Thymus (tissue), 14 donors: Measurements from ENCODE around the gene MEI1. TPM values are rescaled to one million over a fixed set of nuclear protein-coding genes. Genes with fewer than 3 reads are reported as not detected.

Experiments used
- DNase-seq, 9 donors: peaks; one replicate each; pipeline ENCODE4 v3.0.0-alpha.2; 2013; ENCODE audit warnings: low spot score in 9 of 9, low read depth in 6 of 9, missing footprints in 1 of 9
- H3K27ac ChIP-seq, 2 donors: one replicate each; pipeline ENCODE4 v1.5.1; 2013; ENCODE audit warnings: control low read depth in 1 of 2, low read depth in 1 of 2, low read length in 1 of 2, mild to moderate bottlenecking in 1 of 2, moderate library complexity in 1 of 2
- H3K27me3 ChIP-seq, 2 donors: one replicate each; pipeline ENCODE4 v1.5.1; 2013; ENCODE audit warnings: low read length in 1 of 2; ENCODE audit not compliant: control insufficient read depth in 2 of 2, insufficient read depth in 1 of 2
- H3K36me3 ChIP-seq, 2 donors: one replicate each; pipeline ENCODE4 v1.5.1; 2013; ENCODE audit warnings: low read length in 1 of 2, mild to moderate bottlenecking in 1 of 2, moderate library complexity in 1 of 2; ENCODE audit not compliant: control insufficient read depth in 2 of 2, insufficient read depth in 2 of 2
- H3K4me1 ChIP-seq, 2 donors: one replicate each; pipeline ENCODE4 v1.5.1; 2013; ENCODE audit warnings: low read length in 2 of 2; ENCODE audit not compliant: control insufficient read depth in 2 of 2, insufficient read depth in 2 of 2
- H3K4me3 ChIP-seq, 2 donors: one replicate each; pipeline ENCODE4 v1.5.1; 2013; ENCODE audit warnings: low read length in 2 of 2, control low read depth in 1 of 2, mild to moderate bottlenecking in 1 of 2
- H3K9me3 ChIP-seq, 2 donors: one replicate each; pipeline ENCODE4 v1.5.1; 2013; ENCODE audit warnings: low read length in 1 of 2, mild to moderate bottlenecking in 1 of 2; ENCODE audit not compliant: control insufficient read depth in 2 of 2, insufficient read depth in 1 of 2
- WGBS: extraction: QIAGEN DNeasy Blood & Tissue Kit; methylation state at CpG from one replicate; pipeline ENCODE4 v1.1.7; 2013; 5-methylcytosine and 5-hydroxymethylcytosine counted together
- long read RNA-seq, 10 donors: transcript quantifications; one replicate each; lab custom pipeline, GENCODE V29; 2026
- polyA plus RNA-seq: library from polyadenylated mRNA; stranded (reverse); fragments of 200-250 nt; gene quantifications from one replicate; pipeline ENCODE4 v1.2.3, GENCODE V29; 2013
- total RNA-seq: library from RNA; stranded (reverse); fragments of 120-200 nt; gene quantifications from one replicate; pipeline ENCODE4 v1.2.4, GENCODE V29; 2013
- donor health status: healthy.

Gene MEI1, protein sequence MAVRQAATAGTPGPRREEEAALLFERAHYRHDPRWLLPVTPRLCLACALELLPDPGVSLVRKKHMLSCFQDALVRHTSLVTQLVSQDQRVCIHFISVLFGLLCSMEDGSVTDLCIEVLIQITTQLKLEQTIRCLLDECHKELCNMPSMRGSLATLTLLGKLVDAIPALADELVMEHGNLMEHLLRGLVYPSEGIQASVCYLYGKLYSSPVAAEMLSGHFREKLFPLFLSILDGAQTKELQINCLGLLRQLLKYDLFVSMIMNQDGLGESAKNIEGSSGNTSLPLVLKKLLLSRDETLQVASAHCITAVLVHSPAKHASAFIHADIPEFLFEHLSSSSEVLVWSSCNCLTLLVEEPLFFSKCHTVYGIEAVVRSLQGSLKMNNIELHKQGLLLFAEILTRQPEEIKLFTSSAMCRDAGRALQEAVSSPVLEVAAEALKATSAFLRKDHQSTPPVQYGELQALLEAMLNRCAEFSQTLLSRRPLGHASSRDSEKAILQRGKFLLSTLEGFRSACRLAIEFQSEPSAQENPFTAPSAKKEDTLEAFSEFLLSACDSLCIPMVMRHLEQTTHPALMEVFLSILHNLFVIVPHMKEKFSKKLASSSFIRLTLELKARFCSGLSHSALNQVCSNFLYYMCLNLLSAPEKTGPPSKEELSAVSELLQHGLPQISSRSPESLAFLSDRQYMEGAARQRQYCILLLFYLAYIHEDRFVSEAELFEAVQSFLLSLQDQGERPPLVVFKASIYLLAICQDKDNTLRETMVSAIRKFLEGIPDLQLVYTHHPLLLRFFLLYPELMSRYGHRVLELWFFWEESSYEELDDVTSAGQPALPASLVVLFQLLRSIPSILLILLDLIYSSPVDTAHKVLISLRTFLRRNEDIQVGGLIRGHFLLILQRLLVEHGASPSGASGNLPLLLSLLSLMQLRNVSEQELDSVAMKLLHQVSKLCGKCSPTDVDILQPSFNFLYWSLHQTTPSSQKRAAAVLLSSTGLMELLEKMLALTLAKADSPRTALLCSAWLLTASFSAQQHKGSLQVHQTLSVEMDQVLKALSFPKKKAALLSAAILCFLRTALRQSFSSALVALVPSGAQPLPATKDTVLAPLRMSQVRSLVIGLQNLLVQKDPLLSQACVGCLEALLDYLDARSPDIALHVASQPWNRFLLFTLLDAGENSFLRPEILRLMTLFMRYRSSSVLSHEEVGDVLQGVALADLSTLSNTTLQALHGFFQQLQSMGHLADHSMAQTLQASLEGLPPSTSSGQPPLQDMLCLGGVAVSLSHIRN
- total RNA-seq, result 9.2 TPM
- 14.7 TPM for polyA plus RNA-seq
- long read RNA-seq, donor 1, result 0 reads
- long read RNA-seq, donor 2, result 0 reads
- long read RNA-seq, donor 3, partial matches to known transcripts, result 0 of 3 reads
- long read RNA-seq, donor 3, other reads (novel, unspliced or antisense), result 0 of 3 reads
- long read RNA-seq, donor 4, partial matches to known transcripts, result 0 of 1 reads
- long read RNA-seq, donor 4, other reads (novel, unspliced or antisense), result 0 of 1 reads
- long read RNA-seq, donor 5, partial matches to known transcripts, result 0 of 2 reads
- long read RNA-seq, donor 5, other reads (novel, unspliced or antisense), result 0 of 2 reads
- long read RNA-seq, donor 6, partial matches to known transcripts, result 61 of 257 reads
- long read RNA-seq, donor 6, other reads (novel, unspliced or antisense), result 192 of 257 reads
- long read RNA-seq, donor 7, partial matches to known transcripts, result 0 of 2 reads
- long read RNA-seq, donor 7, other reads (novel, unspliced or antisense), result 0 of 2 reads
- long read RNA-seq, donor 8, partial matches to known transcripts, result 0 of 1 reads
- long read RNA-seq, donor 8, other reads (novel, unspliced or antisense), result 0 of 1 reads
- long read RNA-seq, donor 9, result 0 reads
- long read RNA-seq, donor 10, partial matches to known transcripts, result 58 of 176 reads
- long read RNA-seq, donor 10, other reads (novel, unspliced or antisense), result 118 of 176 reads

DNA sequence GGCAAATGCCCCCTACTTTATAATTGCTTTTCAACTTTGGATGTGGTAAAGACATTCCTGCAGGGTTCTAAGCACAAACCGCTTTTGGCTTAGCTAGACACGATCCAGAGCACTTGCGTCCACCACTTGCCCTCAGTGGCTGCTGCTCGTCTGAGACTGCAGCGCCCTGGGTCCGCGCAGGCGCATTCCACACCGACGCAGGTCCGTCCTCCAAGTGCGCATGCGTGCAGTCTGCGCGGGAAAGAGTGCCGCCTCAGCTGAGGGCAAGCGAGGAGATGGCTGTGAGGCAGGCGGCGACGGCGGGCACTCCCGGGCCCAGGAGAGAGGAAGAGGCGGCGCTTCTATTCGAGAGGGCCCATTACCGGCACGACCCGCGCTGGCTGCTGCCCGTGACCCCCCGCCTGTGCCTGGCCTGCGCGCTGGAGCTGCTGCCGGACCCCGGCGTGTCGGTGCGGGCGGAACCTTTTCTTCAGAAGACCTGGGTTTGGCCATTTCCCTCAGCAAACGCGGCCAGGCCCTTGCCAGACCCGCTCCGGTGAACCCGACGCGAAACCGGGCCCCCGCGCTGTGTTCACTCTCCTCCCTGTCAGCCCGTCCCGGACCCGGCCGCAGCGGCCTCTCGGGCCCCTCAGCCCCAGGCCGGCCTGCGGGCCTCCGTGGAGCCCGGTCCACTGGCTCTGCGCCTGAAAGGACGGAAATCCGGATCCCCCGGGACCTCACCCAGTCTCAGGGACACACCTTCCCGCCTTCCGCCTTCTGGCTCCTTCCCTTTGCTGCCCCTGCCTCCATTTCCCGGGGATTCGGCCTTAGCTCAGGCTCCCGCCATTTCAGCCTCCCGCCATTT lies at the start of gene MEI1:
TSS of gene MEI1 (plus strand) at position 240 of the 844 bp plus-strand sequence. CDS start at position 276, 36 bp downstream.
- DNase-seq, result peak in 8 of 9 donors; percentile 62 to 92 (median 84)
- H3K4me1 ChIP-seq, result peaks cover 3 to 18% of the 10 kb centered on the region in 2 donors
- peak within 1 kb of the TSS in 1 of 2 donors; percentile 25 for H3K4me3 ChIP-seq
- 56% methylated on average over 69 of the region's 69 CpGs for WGBS
- H3K27me3 ChIP-seq, result peaks cover 0 to 10% of the 10 kb centered on the region in 2 donors
- no peak within 1 kb of the TSS for H3K27ac ChIP-seq
- peaks cover 0 to 10% of the 10 kb centered on the region in 2 donors for H3K9me3 ChIP-seq
- peaks cover 0 to under 1% of the 10 kb centered on the region in 2 donors for H3K36me3 ChIP-seq

DNA sequence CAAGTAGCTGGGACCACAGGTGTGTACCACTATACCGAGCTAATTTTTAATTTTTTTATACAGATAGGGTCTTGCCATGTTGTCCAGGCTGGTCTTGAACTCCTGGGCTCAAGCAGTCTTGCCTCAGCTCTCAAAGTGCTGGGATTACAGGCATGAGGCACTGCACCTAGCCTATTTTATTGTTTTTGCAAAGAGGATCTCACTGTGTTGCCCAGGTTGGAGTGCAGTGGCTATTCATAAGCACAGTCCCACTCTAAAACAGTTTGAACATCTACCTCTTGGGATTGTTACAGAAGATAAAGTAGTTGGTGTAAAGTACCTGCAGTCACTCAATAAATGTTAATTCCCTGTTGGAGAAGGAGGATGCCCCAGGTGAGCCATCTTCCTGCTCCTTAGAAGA lies 49.1 kb upstream of the MEI1 start:
- no peaks in the 10 kb centered on the region for H3K27me3 ChIP-seq
- H3K4me3 ChIP-seq, result no peak overlapping the region
- no peak overlapping the region for H3K27ac ChIP-seq
- DNase-seq, result no peak
- no peaks in the 10 kb centered on the region for H3K9me3 ChIP-seq
- WGBS, result 94% methylated on average over 1 of the region's 1 CpG
- no peaks in the 10 kb centered on the region for H3K4me1 ChIP-seq
- H3K36me3 ChIP-seq, result peaks cover 83 to 93% of the 10 kb centered on the region in 2 donors

DNA sequence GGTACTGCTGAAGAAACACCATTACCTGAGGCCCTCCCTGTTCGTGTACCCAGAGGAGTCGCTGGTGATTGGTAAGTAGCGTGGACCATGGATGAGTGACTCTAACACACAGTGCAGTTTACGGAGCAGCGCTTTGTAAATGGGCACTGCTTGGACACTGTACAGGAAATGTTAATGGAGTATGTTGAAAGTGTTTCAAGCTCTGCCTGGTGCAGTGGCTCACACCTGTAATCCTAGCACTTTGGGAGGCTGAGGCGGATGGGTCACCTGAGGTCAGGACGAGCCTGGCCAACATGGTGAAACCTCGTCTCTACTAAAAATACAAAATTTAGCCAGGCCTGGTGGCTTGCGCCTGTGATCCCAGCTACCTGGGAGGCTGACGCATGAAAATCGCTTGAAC lies 48.5 kb upstream of the MEI1 start:
- H3K4me3 ChIP-seq, result no peak overlapping the region
- H3K27me3 ChIP-seq, result no peaks in the 10 kb centered on the region
- H3K36me3 ChIP-seq, result peaks cover 83 to 92% of the 10 kb centered on the region in 2 donors
- no peaks in the 10 kb centered on the region for H3K9me3 ChIP-seq
- H3K27ac ChIP-seq, result no peak overlapping the region
- 99% methylated on average over 11 of the region's 11 CpGs for WGBS
- no peak for DNase-seq
- H3K4me1 ChIP-seq, result no peaks in the 10 kb centered on the region

DNA sequence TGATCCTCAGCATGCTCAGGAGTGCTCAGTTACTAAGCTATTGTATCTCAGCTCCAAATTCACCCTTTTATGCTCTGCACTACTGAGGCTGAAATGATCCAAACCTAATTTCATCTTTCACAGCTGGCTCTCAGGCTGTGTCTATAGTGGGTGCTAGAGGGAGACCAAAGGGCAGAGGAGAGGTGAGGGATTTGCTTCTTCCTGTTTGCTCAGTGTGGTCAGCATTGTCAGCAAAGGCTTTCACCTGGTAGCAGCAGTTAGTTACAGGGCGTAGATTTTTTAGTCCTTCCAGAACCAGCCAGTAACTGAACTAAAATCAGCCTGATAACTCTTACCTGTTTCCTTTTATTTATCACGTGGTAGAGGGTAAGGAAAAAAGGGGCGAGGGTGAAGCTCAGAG lies 45.0 kb upstream of the MEI1 start:
- no peaks in the 10 kb centered on the region for H3K9me3 ChIP-seq
- H3K4me1 ChIP-seq, result peaks cover 0 to 10% of the 10 kb centered on the region in 2 donors
- no peak overlapping the region for H3K4me3 ChIP-seq
- H3K27ac ChIP-seq, result no peak overlapping the region
- no peak for DNase-seq
- H3K36me3 ChIP-seq, result peaks cover 87 to 95% of the 10 kb centered on the region in 2 donors
- no peaks in the 10 kb centered on the region for H3K27me3 ChIP-seq
- over 99% methylated on average over 3 of the region's 3 CpGs for WGBS

DNA sequence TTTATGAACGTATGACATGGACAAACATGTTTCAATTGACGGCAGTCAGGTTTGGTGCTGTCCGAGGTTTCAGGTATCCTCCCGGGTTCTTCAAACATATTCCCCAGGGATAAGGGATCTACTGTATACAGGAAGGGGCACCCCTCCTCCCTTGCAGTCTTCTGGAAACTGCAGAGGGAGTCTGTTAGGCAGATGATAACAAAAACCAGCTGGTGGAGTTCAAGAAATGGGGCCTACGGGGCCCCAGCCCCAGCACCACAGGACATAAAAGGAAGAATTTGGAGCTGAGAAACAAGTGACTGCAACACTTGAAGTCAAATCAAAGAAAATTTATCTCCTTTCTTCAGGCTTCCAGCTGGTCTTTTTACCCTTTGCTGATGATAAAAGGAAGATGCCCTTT lies 42.7 kb upstream of the MEI1 start:
- H3K27me3 ChIP-seq, result no peaks in the 10 kb centered on the region
- no peak overlapping the region for H3K4me3 ChIP-seq
- peaks cover 88 to 97% of the 10 kb centered on the region in 2 donors for H3K36me3 ChIP-seq
- 91% methylated on average over 5 of the region's 5 CpGs for WGBS
- peak in 3 of 9 donors; percentile 4 to 37 (median 21) for DNase-seq
- peak overlapping the region in 1 of 2 donors; percentile 3 for H3K27ac ChIP-seq
- H3K4me1 ChIP-seq, result peaks cover 0 to 10% of the 10 kb centered on the region in 2 donors
- H3K9me3 ChIP-seq, result no peaks in the 10 kb centered on the region

DNA sequence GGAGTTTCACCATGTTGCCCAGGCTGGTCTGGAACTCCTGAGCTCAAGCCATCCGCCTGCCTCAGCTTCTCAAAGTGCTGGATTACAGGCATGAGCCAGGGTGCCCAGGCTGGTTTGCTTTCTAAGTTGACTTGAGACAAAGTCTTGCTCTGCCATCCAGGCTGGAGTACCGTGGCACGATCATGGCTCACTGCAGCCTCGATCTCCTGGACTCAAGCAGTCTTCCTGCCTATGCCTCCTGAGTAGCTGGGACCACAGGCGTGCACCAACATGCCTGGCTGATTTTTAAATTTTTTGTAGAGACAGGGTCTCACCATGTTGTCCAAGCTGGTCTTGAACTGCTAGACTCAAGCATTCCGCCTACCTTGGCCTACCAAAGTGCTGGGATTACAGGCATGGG lies 41.6 kb upstream of the MEI1 start:
- Histone ChIP-seq H3K27ac (no peak overlapping the region), H3K4me1 (peaks cover 0 to 10% of the 10 kb centered on the region in 2 donors), H3K4me3 (no peak overlapping the region), H3K9me3 (no peaks in the 10 kb centered on the region), H3K36me3 (peaks cover 80 to 95% of the 10 kb centered on the region in 2 donors), H3K27me3 (no peaks in the 10 kb centered on the region)
- DNase-seq, result no peak
- WGBS, result 99% methylated on average over 6 of the region's 6 CpGs

DNA sequence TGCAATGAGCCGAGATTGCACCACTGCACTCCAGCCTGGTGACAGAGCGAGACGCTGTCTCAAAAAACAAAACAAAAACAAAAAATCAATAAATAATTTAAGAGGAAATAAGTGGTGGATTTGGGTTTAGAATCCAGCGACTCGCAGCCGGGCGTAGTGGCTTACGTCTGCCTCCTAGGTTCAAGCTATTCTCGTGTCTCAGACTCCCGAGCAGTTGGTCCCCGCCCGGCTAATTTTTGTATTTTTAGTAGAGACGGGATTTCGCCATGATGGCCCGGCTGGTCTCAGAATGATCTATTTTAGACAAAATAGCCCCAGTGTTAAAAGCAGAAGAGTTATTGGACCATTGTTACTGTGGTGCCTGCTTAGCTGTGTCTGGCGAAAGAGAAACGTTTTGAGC lies 40.4 kb upstream of the MEI1 start:
- no peak for DNase-seq
- WGBS, result 99% methylated on average over 17 of the region's 17 CpGs

More for the DNA sequence above, 40.4 kb upstream of the MEI1 start:
- Histone ChIP-seq H3K27ac (no peak overlapping the region), H3K36me3 (peaks cover 80 to 95% of the 10 kb centered on the region in 2 donors), H3K4me3 (no peak overlapping the region), H3K9me3 (no peaks in the 10 kb centered on the region), H3K4me1 (peaks cover 0 to 10% of the 10 kb centered on the region in 2 donors), H3K27me3 (no peaks in the 10 kb centered on the region)
